GM18867 (cell line): Measurements from ENCODE around the gene ASGR1.

Experiments used
- ATAC-seq: cut with Tn5 transposase; IDR thresholded peaks from one replicate; pipeline ENCODE4 v1.9.1; 2021; ENCODE audit warnings: mild to moderate bottlenecking, moderate library complexity; ENCODE audit not compliant: unreplicated experiment

ASGR1 gene

GRCh38 chr17:7216242-7217112 is 37.3 kb upstream of the ASGR1 start:
- ATAC-seq, result no peak

DNA sequence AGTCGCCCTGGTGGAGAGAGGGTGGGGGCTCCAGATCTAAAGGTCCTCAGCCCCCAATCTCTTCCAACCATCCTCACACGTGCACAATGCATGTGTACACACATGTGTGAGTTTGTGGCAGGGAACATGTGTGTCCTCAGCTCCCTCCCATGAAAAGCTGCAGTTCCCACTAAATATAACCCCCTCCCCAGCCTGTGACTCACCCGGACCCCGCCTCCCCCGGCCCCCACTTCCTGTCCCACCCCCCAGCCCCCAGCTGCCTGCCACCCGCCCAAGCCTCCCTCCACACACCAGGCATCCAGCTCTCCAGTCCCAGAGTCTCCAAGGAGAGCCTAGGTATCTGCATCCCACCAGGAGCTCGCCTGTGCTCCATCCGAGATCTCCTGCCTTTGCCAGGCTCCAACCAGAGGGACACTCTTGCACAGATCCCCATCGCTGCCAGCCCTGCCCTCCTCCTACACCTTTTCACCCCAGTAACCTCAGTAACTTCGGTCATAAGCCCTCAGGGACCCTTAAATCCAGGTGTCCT is 36.5 kb upstream of the ASGR1 start:
- no peak for ATAC-seq

DNA sequence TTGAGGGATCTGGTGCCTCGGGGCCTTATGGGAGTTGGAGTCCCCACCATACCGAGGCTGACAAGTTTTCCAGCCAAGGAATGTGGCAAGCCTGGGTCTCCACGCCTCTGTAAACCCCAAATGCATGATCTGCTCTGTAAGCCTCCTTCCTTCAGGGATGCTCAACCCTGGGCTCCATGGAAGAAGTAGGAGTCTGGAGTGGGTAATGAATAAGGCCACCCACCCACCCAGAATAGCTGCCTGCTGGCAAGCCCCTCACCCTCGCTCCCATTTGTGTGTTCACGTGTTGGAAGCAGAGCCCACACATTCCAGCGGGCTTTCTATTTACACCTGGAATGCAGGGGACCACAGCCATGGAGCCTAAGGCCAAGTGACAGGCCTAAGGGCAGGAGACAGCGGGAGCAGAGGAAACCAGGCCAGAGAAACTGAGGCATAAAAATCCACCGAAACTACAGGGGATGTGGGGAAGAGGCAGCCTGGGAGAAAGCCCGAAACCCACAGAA is 36.0 kb upstream of the ASGR1 start:
- no peak for ATAC-seq

GRCh38 chr17:7214300-7215135 is 35.3 kb upstream of the ASGR1 start:
- ATAC-seq, result peak; percentile 81

- no peak for ATAC-seq
These were observed 34.7 kb upstream of the ASGR1 start for GRCh38 chr17:7213895-7214299.

DNA sequence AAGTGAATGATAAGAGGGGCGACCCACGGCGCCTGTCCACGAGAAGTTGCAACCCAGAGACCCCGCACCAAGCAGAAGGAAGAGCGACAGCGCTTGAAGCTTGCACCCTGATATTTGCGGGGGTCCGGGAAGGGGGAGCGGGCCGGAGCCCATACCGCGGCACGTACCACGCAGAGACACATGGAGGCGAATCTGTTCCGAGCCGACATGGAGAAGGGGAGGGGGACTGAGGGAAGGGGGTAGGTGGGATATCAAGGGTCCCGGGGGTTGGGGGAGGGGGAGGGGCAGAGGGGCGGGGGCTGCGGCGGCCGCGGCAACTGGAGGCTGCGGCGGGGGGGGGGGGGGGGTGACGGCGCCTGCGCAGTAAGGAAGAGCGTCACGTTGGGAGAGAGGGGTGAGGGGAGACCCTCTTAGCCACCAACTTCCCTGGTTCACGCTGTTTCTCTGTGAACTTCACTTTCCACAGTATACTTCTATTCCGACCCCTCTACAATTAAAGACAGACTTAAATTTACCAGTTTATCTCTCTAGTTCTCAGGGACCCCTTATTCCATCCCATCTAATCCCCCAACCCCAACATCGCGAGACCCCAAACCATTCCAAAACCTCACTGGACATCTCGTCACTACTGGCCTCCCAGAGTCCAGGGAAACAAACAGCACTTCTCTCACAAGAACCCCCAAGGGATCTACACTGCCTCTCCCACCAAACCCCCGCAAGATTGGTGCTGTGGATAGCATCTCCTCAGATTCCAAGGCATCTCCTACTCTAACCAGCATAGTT is 32.5 kb upstream of the ASGR1 start:
- no peak for ATAC-seq

GRCh38 chr17:7208754-7209460 is 29.7 kb upstream of the ASGR1 start:
- ATAC-seq, result no peak

- ATAC-seq, result no peak
These were observed 28.9 kb upstream of the ASGR1 start for GRCh38 chr17:7208027-7208571.

GRCh38 chr17:7207120-7208001 is 28.2 kb upstream of the ASGR1 start:
- ATAC-seq, result no peak

- no peak for ATAC-seq
These were observed 26.4 kb upstream of the ASGR1 start for GRCh38 chr17:7205561-7205960.

DNA sequence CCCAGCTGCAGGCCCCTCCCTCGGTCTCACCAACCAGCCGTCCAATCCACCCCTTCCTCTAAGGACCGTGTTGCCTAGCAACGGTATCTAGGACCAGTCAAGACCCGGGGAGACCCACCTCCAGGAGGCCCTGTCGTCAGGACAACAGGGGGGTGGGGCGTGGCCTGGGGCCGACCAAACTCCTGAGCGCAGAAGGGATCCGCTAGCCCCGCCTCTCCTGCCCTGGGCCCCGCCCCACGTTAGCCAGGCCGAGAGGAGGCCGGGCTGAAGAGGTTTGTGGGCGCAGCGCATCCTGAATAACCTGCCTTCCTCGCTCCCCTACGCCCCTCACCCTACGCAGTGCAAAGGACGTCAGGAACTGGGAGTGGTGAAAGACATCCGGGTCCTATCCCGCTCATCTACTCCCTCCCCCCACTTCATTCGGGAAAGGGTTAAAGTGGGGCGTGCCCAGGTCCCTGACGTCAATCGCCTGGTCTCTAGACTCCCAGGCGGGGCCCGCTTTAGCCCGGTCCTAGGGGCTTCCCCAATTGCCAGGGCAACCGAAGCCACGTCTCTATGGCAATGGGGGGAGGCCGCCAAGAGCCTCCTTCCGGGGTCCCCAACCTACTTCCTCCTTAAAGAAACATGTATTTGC is 25.8 kb upstream of the ASGR1 start:
- peak; percentile 78 for ATAC-seq

DNA sequence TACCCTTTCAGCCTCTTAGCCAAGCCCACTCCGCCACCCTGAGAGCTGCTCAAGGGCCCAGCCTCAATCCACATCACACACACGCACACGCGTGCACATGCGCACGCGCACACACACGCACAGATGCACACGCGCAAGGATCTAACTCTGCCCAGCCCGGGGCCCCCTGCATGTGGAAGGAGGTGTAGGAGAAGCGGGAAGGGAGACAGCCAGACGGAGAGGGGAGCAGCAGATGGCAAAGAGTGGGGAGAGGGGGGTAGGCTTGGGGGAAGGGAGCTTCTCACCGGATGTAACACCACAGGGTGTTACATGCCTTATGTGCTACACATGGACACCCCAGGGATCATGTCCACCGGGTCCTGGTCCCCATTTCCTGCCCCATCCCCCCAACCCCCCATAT is 25.2 kb upstream of the ASGR1 start:
- no peak for ATAC-seq

GRCh38 chr17:7203391-7203790 is 24.2 kb upstream of the ASGR1 start:
- no peak for ATAC-seq

GRCh38 chr17:7196651-7197401 is 17.7 kb upstream of the ASGR1 start:
- no peak for ATAC-seq

DNA sequence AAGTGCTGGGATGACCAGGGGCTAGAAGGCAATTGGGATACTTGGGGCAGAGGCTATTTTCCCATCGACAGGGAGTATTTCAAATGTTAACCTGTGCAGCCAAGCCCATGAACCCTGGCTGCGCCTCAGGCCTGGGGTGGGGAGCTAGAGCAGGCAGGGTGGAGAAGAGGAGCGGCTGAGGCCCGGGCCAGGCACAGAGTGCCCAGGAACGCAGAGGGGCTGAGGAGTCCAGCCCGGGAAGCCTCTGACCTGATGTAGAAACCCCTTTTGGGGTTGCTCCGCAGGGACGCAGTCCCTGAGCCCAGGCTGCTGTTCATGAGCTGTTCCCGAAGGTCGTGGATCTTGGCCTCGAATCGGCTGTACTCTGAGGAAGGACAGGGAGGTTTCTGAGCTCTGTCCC is 16.8 kb upstream of the ASGR1 start:
- no peak for ATAC-seq

GRCh38 chr17:7192271-7192937 is 13.2 kb upstream of the ASGR1 start:
- no peak for ATAC-seq

DNA sequence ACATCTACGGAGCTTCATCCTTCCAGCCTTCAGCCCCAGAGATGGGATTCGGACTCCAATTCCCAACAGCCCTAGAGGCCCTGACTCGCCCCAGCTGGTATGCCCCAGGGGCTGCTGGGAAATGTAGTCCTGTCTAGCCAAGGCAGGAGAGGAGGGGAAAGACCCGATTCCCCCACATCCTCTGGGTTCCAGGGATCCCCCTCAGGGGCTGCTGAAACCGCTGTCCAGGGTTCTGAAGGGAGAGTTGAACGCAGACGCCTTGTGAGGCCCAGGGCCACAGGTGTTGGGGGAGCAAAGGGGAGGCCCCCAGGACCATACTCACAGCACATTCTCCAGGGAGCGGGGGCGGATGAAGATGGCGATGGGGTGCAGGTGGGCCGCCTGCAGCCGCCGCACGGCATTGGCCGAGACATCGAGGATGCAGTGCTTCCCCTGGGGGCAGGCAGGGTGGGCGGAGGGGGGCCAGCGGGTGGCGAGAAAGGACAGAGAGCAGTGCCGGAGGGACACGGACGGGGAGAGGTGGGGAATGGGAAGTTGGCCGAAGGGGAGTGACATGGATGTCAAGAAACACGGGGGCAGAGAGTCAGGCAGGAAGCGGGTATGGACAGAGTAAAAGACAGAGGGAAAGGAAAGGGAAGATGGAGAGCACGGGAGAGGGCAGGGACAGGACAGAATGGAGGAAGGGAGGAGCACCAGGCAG is 12.6 kb upstream of the ASGR1 start:
- no peak for ATAC-seq
